A549 (cell line): ENCODE data around the gene COL19A1. TPM values are rescaled to one million over a fixed set of nuclear protein-coding genes. Genes with fewer than 3 reads are reported as not detected.
"Not testable (repeated sequence)": the region's sequence is repeated elsewhere in the genome, so short reads cannot be mapped to it uniquely, and the experiment has no call there.

ENCODE experiments used
- ATAC-seq, 2 experiments: fragments of 200-7000 bp in 1 of 2; fragments of >200 bp in 1 of 2; cut with Nextera tagmentation in 1 of 2; cut with Tn5 transposase in 1 of 2; 3 replicates each; pipeline versions ENCODE4 v1.8.0 to v1.9.1; 2018 to 2020; ENCODE audit warnings: mild to moderate bottlenecking in 1 of 2, moderate library complexity in 1 of 2
- CTCF ChIA-PET: fragments of 300-600 bp; sonication (Branson Sonifier 250); formaldehyde crosslinking; extraction: SDS; loops from one replicate; lab custom pipeline; 2021; ENCODE audit warnings: antibody characterized with exemption, inconsistent platforms; lab: Yijun Ruan, JAX
- POLR2A ChIA-PET: fragments of 350-600 bp; formaldehyde crosslinking; extraction: SDS; loops from one replicate; lab custom pipeline; 2021; ENCODE audit warnings: antibody characterized with exemption, inconsistent platforms; lab: Yijun Ruan, JAX
- DNase-seq, 2 experiments: peaks; one replicate each; pipeline versions ENCODE4 v3.0.0 to v3.0.0-alpha.2; 2011 to 2016; ENCODE audit warnings: low read depth in 1 of 2, low spot score in 1 of 2
- FAIRE-seq: peaks from 2 replicates; lab custom pipeline; 2011; peaks lifted over from hg19 to GRCh38; lab: Jason Lieb, UNC
- H3K27ac ChIP-seq, 2 experiments: fragments of >200 bp; sonication (Bioruptor Twin); formaldehyde crosslinking; 3 replicates each; pipeline ENCODE4 v1.5.1; 2016 to 2017
- H3K4me1 ChIP-seq: fragments of >200 bp; sonication (Bioruptor Twin); formaldehyde crosslinking; 3 replicates; pipeline ENCODE4 v1.6.1; 2016
- H3K4me2 ChIP-seq: fragments of >200 bp; sonication (Bioruptor Twin); formaldehyde crosslinking; 3 replicates; pipeline ENCODE4 v1.6.1; 2016
- H3K4me3 ChIP-seq: fragments of >200 bp; sonication (Bioruptor Twin); formaldehyde crosslinking; 3 replicates; pipeline ENCODE4 v1.5.1; 2016
- H3K9me3 ChIP-seq: fragments of >200 bp; sonication (Bioruptor Twin); formaldehyde crosslinking; 3 replicates; pipeline ENCODE4 v1.6.1; 2016
- BCL3 ChIP-seq: fragments of >200 bp; sonication (Bioruptor Twin); formaldehyde crosslinking; IDR thresholded peaks from 3 replicates; pipeline ENCODE4 v1.6.1; 2016
- CHD4 ChIP-seq: fragments of 200-600 bp; sonication (generic); IDR thresholded peaks from 2 replicates; pipeline ENCODE4 v1.6.1; 2016; ENCODE audit warnings: antibody characterized with exemption, mild to moderate bottlenecking, borderline replicate concordance
- EHF ChIP-seq: fragments of 250-450 bp; sonication (Bioruptor Pico); IDR thresholded peaks from 2 replicates; pipeline ENCODE4 v1.5.0; 2020; ENCODE audit warnings: mild to moderate bottlenecking
- FOSB ChIP-seq: fragments of 250-450 bp; sonication (Bioruptor Pico); IDR thresholded peaks from 2 replicates; pipeline ENCODE4 v1.5.0; 2020; ENCODE audit warnings: mild to moderate bottlenecking, moderate library complexity
- FOSL2 ChIP-seq, 2 experiments: fragments of 450-650 bp in 1 of 2; fragments of >200 bp in 1 of 2; sonication (Bioruptor Twin) in 1 of 2; formaldehyde crosslinking; IDR thresholded peaks; 2 replicates each; pipeline versions ENCODE4 v1.5.0 to v1.6.1; 2016 to 2020; ENCODE audit warnings: mild to moderate bottlenecking in 1 of 2, moderate library complexity in 1 of 2
- GATA3 ChIP-seq: IDR thresholded peaks from 2 replicates; pipeline ENCODE4 v1.6.1; 2012; ENCODE audit warnings: borderline replicate concordance
- HES2 ChIP-seq: fragments of >200 bp; sonication (Bioruptor Twin); formaldehyde crosslinking; IDR thresholded peaks from 2 replicates; pipeline ENCODE4 v1.6.1; 2016
- HMGXB4 ChIP-seq: fragments of 250-450 bp; sonication (Bioruptor Pico); IDR thresholded peaks from 2 replicates; pipeline ENCODE4 v1.5.0; 2021; ENCODE audit warnings: mild to moderate bottlenecking, moderate library complexity, borderline replicate concordance
- HOXB5 ChIP-seq: fragments of 250-450 bp; sonication (Bioruptor Pico); IDR thresholded peaks from 2 replicates; pipeline ENCODE4 v1.5.0; 2020; ENCODE audit warnings: mild to moderate bottlenecking, moderate library complexity
- JUN ChIP-seq, 2 experiments: fragments of >200 bp; sonication (Bioruptor Twin); formaldehyde crosslinking; IDR thresholded peaks; 2 replicates in 1 of 2; 3 replicates in 1 of 2; pipeline ENCODE4 v1.6.1; 2016 to 2017
- KDM1A ChIP-seq: fragments of 200-600 bp; sonication (generic); IDR thresholded peaks from 2 replicates; pipeline ENCODE4 v1.6.1; 2016; ENCODE audit warnings: low read depth, mild to moderate bottlenecking
- NPAS2 ChIP-seq: fragments of 250-450 bp; sonication (Bioruptor Pico); IDR thresholded peaks from 2 replicates; pipeline ENCODE4 v1.8.0; 2022; ENCODE audit warnings: mild to moderate bottlenecking, moderate library complexity, borderline replicate concordance
- PBX3 ChIP-seq: IDR thresholded peaks from 2 replicates; pipeline ENCODE4 v1.6.1; 2012
- PHF8 ChIP-seq: fragments of 200-600 bp; sonication (generic); IDR thresholded peaks from 2 replicates; pipeline ENCODE4 v1.6.1; 2016; ENCODE audit warnings: low read depth, mild to moderate bottlenecking, antibody characterized with exemption, moderate library complexity, borderline replicate concordance
- RAD21 ChIP-seq, 2 experiments: fragments of >200 bp in 1 of 2; sonication (Bioruptor Twin) in 1 of 2; formaldehyde crosslinking in 1 of 2; IDR thresholded peaks in 1 of 2; conservative IDR thresholded peaks in 1 of 2; 2 replicates in 1 of 2; 3 replicates in 1 of 2; pipeline ENCODE4 v1.6.1; 2012 to 2018; ENCODE audit warnings: inconsistent platforms in 1 of 2
- REST ChIP-seq: fragments of 200-600 bp; sonication (generic); IDR thresholded peaks from 2 replicates; pipeline ENCODE4 v1.6.1; 2016; ENCODE audit warnings: antibody characterized with exemption, mild to moderate bottlenecking, moderate library complexity
- RNF2 ChIP-seq: fragments of 200-600 bp; sonication (generic); IDR thresholded peaks from 2 replicates; pipeline ENCODE4 v1.6.1; 2016; ENCODE audit warnings: low read depth, mild to moderate bottlenecking, antibody characterized with exemption, moderate library complexity, borderline replicate concordance
- WGBS: methylation state at CpG from one replicate; pipeline ENCODE4 v1.1.6; 2017; ENCODE audit errors: missing lambda C conversion rate; 5-methylcytosine and 5-hydroxymethylcytosine counted together
- polyA plus RNA-seq, 4 experiments: library from polyadenylated mRNA; depleted of rRNA in 3 of 4; stranded (reverse); fragments of >200 nt; fragmentation: RNase III in 1 of 4; extraction: RNeasy Plus Mini Kit Qiagen cat#74134 plus additional on column Dnase treatment in 1 of 4; gene quantifications; 2 replicates in 3 of 4; 3 replicates in 1 of 4; pipeline ENCODE4 v1.2.3, GENCODE V29; 2011 to 2017

COL19A1 gene
- polyA plus RNA-seq, 2 of the 4 experiments (the other 2 are of a cell fraction): not detected

- CTCF ChIA-PET: no interaction called here
- POLR2A ChIA-PET: no interaction called here
- WGBS: 4% methylated on average over 2 of the region's 2 CpGs
- TF ChIP-seq PHF8 (no peak), RAD21 (conservative IDR thresholded peaks at IDR 0.05 in 1 of 2, IDR thresholded peaks at IDR 0.05 in 1 of 2) (no peak), CHD4 (no peak), HOXB5 (no peak), GATA3 (no peak), HES2 (no peak), RNF2 (no peak), NPAS2 (CRISPR knock-in tag) (no peak), EHF (no peak), FOSB (CRISPR knock-in tag) (no peak), HMGXB4 (no peak)
- no peak for DNase-seq
- Histone ChIP-seq H3K9me3 (no peaks in the 10 kb centered on the region), H3K27ac (no peak overlapping the region), H3K4me2 (no peak overlapping the region), H3K4me1 (no peaks in the 10 kb centered on the region), H3K4me3 (no peak overlapping the region)
- FAIRE-seq: no peak
- no peak for ATAC-seq
Measured at GRCh38 chr6:69994251-69994650, 127.9 kb downstream of the COL19A1 start.

- FAIRE-seq: no peak
Measured at GRCh38 chr6:70008189-70008588, 141.8 kb downstream of the COL19A1 start.

GRCh38 chr6:70010339-70010738 lies 144.0 kb downstream of the COL19A1 start:
- CTCF ChIA-PET: interaction anchor here (1.0 kb wide), 1 partner anchor 9 kb away, joined by 3 read pairs; no protein-coding TSS in a partner anchor
- ATAC-seq: not testable (repeated sequence)

More at GRCh38 chr6:70008189-70008588, 141.8 kb downstream of the COL19A1 start:
- ChIA-PET CTCF (no interaction called here), POLR2A (no interaction called here)
- ATAC-seq: no peak
- no peak for DNase-seq
- TF ChIP-seq RNF2: no peak
- TF ChIP-seq FOSL2 (IDR thresholded peaks at IDR 0.05): no peak
- no peak for TF ChIP-seq FOSL2 (CRISPR knock-in tag; IDR thresholded peaks at IDR 0.05)
- no peak overlapping the region for H3K4me2 ChIP-seq
- no peaks in the 10 kb centered on the region for H3K4me1 ChIP-seq
- H3K27ac ChIP-seq: no peak overlapping the region
- H3K4me3 ChIP-seq: no peak overlapping the region
- H3K9me3 ChIP-seq: no peaks in the 10 kb centered on the region

GRCh38 chr6:70023201-70023600 lies 156.8 kb downstream of the COL19A1 start:
- ATAC-seq, H3K4me2 ChIP-seq, H3K9me3 ChIP-seq, H3K4me1 ChIP-seq, CTCF ChIA-PET, FAIRE-seq, POLR2A ChIA-PET, H3K4me3 ChIP-seq, H3K27ac ChIP-seq, DNase-seq: not testable (repeated sequence)
- 40% methylated on average over 10 of the region's 10 CpGs for WGBS

More at GRCh38 chr6:70010339-70010738, 144.0 kb downstream of the COL19A1 start:
- H3K4me1 ChIP-seq, H3K27ac ChIP-seq, FAIRE-seq, H3K4me2 ChIP-seq, POLR2A ChIA-PET, DNase-seq, H3K9me3 ChIP-seq, H3K4me3 ChIP-seq: not testable (repeated sequence)
- 74% methylated on average over 22 of the region's 28 CpGs for WGBS

- POLR2A ChIA-PET: no interaction called here
- CTCF ChIA-PET: no interaction called here
- FAIRE-seq (no peak), ATAC-seq (no peak), DNase-seq (no peak)
- H3K27ac ChIP-seq: no peak overlapping the region
- H3K4me1 ChIP-seq: no peaks in the 10 kb centered on the region
- H3K4me2 ChIP-seq: no peak overlapping the region
- 0% methylated on average over 1 of the region's 1 CpG for WGBS
- H3K9me3 ChIP-seq: no peaks in the 10 kb centered on the region
- H3K4me3 ChIP-seq: no peak overlapping the region
- TF ChIP-seq KDM1A: no peak
- no peak for TF ChIP-seq PBX3
- no peak for TF ChIP-seq JUN (IDR thresholded peaks at IDR 0.05)
- TF ChIP-seq REST: no peak
- TF ChIP-seq CHD4: no peak
- TF ChIP-seq BCL3: no peak
Measured at GRCh38 chr6:70028246-70028645, 161.9 kb downstream of the COL19A1 start.
